ENCODE data around the gene ADIPOR2. TPM values are rescaled to one million over a fixed set of nuclear protein-coding genes. Genes with fewer than 3 reads are reported as not detected.

Gene ADIPOR2
- total and polyA plus RNA-seq, 12 donors = 18.5 to 47.7 (median 41.6) TPM

- Histone ChIP-seq H3K9me3 (no peaks in the 10 kb centered on the region), H3K27ac (peak overlapping the region in 6 of 10 donors; percentile 19 to 77 (median 40)), H3K4me3 (no peak overlapping the region), H3K36me3 (no peaks in the 10 kb centered on the region), H3K27me3 (peaks cover 0 to 6% (median 0%) of the 10 kb centered on the region in 7 donors), H3K4me1 (peaks cover 3 to 52% (median 14%) of the 10 kb centered on the region in 9 donors)
- ATAC-seq (peak in 6 of 8 donors; percentile 4 to 60 (median 50)), DNase-seq (peak in 1 of 2 donors; percentile 50)
- 53 to 60% methylated on average over 7 of the region's 7 CpGs for WGBS, 2 donors
- intact Hi-C loops (cut with DNase I) = loop anchor here in 4 of 10 donors (10.0 kb wide), 4 partner anchors 218 to 978 kb away; no protein-coding TSS in a partner anchor
- no peak for TF ChIP-seq CTCF (IDR thresholded peaks at IDR 0.05)
Observed at GRCh38 chr12:1806301-1807086, 115.6 kb downstream of the ADIPOR2 start.

- no peak for TF ChIP-seq CTCF (IDR thresholded peaks at IDR 0.05)
- H3K27me3 ChIP-seq = peaks cover 0 to 6% (median 0%) of the 10 kb centered on the region in 7 donors
- WGBS, 2 donors = 88 to 91% methylated on average over 15 of the region's 15 CpGs
- peak overlapping the region in 1 of 10 donors; percentile 12 for H3K27ac ChIP-seq
- H3K36me3 ChIP-seq = no peaks in the 10 kb centered on the region
- peaks cover 3 to 59% (median 14%) of the 10 kb centered on the region in 9 donors for H3K4me1 ChIP-seq
- DNase-seq (no peak), ATAC-seq (no peak)
- H3K9me3 ChIP-seq = no peaks in the 10 kb centered on the region
- no peak overlapping the region for H3K4me3 ChIP-seq
- intact Hi-C loops (cut with DNase I) = loop anchor here in 4 of 10 donors (10.0 kb wide), 4 partner anchors 218 to 978 kb away; no protein-coding TSS in a partner anchor
Observed at GRCh38 chr12:1807087-1807860, 116.4 kb downstream of the ADIPOR2 start.

GRCh38 chr12:1808036-1808797, 117.3 kb downstream of the ADIPOR2 start:
- intact Hi-C loops (cut with DNase I) = loop anchor here in 4 of 10 donors (10.0 kb wide), 4 partner anchors 217 to 977 kb away; no protein-coding TSS in a partner anchor
- H3K4me1 ChIP-seq = peaks cover 3 to 69% (median 14%) of the 10 kb centered on the region in 9 donors

More at GRCh38 chr12:1808036-1808797, 117.3 kb downstream of the ADIPOR2 start:
- Histone ChIP-seq H3K9me3 (no peaks in the 10 kb centered on the region), H3K4me3 (no peak overlapping the region), H3K27ac (peak overlapping the region in 1 of 10 donors; percentile 12), H3K27me3 (peaks cover 0 to 6% (median 0%) of the 10 kb centered on the region in 7 donors), H3K36me3 (no peaks in the 10 kb centered on the region)
- TF ChIP-seq CTCF (IDR thresholded peaks at IDR 0.05) = no peak
- DNase-seq (no peak), ATAC-seq (no peak)
- WGBS, 2 donors = 90 to 91% methylated on average over 19 of the region's 19 CpGs
